Measurements from ENCODE around the gene MYO15A.

DNA sequence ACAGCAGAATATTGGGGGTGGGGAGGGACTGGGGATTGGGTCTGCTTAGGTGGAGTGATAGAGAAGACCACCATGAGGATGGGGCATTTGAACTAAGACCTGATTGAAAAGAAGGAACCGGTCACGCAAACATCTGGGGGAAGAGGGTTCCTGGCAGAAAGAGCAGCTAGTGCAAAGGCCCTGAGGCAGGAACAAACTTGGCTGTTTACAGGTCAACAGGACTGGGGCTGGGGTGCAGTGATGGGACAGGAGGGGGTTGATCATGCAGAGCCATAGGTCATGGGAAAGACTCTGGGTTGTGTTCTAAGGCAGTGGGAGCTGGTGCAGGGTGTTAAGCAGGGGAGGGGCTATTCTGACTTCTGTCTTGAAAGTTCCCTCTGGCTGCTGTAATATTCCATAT, 18.9 kb upstream of the MYO15A start:
- TF ChIP-seq, protein P1, sequence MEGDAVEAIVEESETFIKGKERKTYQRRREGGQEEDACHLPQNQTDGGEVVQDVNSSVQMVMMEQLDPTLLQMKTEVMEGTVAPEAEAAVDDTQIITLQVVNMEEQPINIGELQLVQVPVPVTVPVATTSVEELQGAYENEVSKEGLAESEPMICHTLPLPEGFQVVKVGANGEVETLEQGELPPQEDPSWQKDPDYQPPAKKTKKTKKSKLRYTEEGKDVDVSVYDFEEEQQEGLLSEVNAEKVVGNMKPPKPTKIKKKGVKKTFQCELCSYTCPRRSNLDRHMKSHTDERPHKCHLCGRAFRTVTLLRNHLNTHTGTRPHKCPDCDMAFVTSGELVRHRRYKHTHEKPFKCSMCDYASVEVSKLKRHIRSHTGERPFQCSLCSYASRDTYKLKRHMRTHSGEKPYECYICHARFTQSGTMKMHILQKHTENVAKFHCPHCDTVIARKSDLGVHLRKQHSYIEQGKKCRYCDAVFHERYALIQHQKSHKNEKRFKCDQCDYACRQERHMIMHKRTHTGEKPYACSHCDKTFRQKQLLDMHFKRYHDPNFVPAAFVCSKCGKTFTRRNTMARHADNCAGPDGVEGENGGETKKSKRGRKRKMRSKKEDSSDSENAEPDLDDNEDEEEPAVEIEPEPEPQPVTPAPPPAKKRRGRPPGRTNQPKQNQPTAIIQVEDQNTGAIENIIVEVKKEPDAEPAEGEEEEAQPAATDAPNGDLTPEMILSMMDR (IDR thresholded peaks at IDR 0.05), result no peak
- TF ChIP-seq POLR2A (IDR thresholded peaks at IDR 0.05), result no peak

Measured in adrenal gland (tissue), 5 donors.